Keratinocyte (primary cell): ENCODE data around the gene YTHDF1.
"Not testable (repeated sequence)": the region's sequence is repeated elsewhere in the genome, so short reads cannot be mapped to it uniquely, and the experiment has no call there.

Experiments used
- EZH2 ChIP-seq: IDR thresholded peaks from one replicate; pipeline ENCODE4 v1.6.1; 2012; ENCODE audit warnings: inconsistent platforms, mild to moderate bottlenecking, low read length, moderate library complexity
- TF ChIP-seq, protein P1 (sequence below), 3 experiments: IDR thresholded peaks in 1 of 3; conservative IDR thresholded peaks in 1 of 3; optimal IDR thresholded peaks in 1 of 3; 2 replicates in 2 of 3; 3 replicates in 1 of 3; pipeline versions ENCODE3 to v1.5.1; 2011; ENCODE audit warnings: low read length in 3 of 3, mild to moderate bottlenecking in 3 of 3, moderate library complexity in 2 of 3, control low read depth in 1 of 3, inconsistent platforms in 1 of 3; ENCODE audit not compliant: insufficient read depth in 2 of 3; ENCODE audit errors: extremely low read depth in 1 of 3

DNA sequence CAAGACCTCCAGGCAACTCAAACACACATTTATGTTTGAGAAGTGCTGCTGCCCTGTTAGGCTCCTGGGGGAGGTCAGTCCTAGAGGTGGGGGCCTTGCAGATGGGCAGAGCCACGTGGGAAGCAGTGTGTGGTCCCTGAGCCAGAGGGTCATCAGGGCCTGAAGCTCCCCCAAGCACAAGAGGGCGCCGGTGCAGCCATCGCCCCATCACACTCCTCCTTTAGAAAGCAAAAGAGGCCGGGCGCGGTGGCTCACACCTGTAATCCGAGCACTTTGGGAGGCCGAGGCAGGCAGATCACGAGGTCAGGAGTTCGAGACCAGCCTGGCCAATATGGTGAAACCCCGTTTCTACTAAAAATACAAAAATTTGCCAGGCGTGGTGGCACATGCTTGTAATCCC, 58.5 kb downstream of the YTHDF1 start:
- TF ChIP-seq, protein P1, sequence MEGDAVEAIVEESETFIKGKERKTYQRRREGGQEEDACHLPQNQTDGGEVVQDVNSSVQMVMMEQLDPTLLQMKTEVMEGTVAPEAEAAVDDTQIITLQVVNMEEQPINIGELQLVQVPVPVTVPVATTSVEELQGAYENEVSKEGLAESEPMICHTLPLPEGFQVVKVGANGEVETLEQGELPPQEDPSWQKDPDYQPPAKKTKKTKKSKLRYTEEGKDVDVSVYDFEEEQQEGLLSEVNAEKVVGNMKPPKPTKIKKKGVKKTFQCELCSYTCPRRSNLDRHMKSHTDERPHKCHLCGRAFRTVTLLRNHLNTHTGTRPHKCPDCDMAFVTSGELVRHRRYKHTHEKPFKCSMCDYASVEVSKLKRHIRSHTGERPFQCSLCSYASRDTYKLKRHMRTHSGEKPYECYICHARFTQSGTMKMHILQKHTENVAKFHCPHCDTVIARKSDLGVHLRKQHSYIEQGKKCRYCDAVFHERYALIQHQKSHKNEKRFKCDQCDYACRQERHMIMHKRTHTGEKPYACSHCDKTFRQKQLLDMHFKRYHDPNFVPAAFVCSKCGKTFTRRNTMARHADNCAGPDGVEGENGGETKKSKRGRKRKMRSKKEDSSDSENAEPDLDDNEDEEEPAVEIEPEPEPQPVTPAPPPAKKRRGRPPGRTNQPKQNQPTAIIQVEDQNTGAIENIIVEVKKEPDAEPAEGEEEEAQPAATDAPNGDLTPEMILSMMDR (optimal IDR thresholded peaks at IDR 0.05 in 1 of 3, IDR thresholded peaks at IDR 0.05 in 1 of 3, conservative IDR thresholded peaks at IDR 0.05 in 1 of 3; ENCODE audit: extremely low read depth in 1 of 3, insufficient read depth in 2 of 3, low read length in 3 of 3), result not testable (repeated sequence)
- not testable (repeated sequence) for TF ChIP-seq EZH2
